Transverse colon (tissue), 4 donors: Measurements from ENCODE around the gene FAM107B. TPM values are rescaled to one million over a fixed set of nuclear protein-coding genes. Genes with fewer than 3 reads are reported as not detected.

Experiments
- DNase-seq: peaks from one replicate; pipeline ENCODE4 v3.0.0-alpha.2; 2019
- H3K27ac ChIP-seq, 4 donors: fragments of 200-600 bp; sonication (generic); 2 replicates each; pipeline ENCODE4 v1.5.1; 2016 to 2018; ENCODE audit warnings: inconsistent platforms in 4 of 4
- H3K27me3 ChIP-seq: fragments of 200-600 bp; sonication (generic); 2 replicates; pipeline ENCODE4 v1.5.1; 2017; ENCODE audit warnings: inconsistent platforms
- H3K36me3 ChIP-seq, 4 donors: fragments of 200-600 bp; sonication (generic); 2 replicates each; pipeline ENCODE4 v1.5.1; 2017 to 2019; ENCODE audit warnings: inconsistent platforms in 4 of 4
- H3K4me1 ChIP-seq, 4 donors: fragments of 200-600 bp; sonication (generic); 2 replicates each; pipeline ENCODE4 v1.5.1; 2017 to 2020; ENCODE audit warnings: inconsistent platforms in 4 of 4
- H3K4me3 ChIP-seq, 4 donors: fragments of 200-600 bp; sonication (generic); 1 replicate in 1 of 4; 2 replicates in 3 of 4; pipeline versions ENCODE4 v1.5.1 to v1.6.1; 2017 to 2019; ENCODE audit warnings: inconsistent platforms in 4 of 4
- H3K9me3 ChIP-seq, 2 donors: fragments of 200-600 bp; sonication (generic); 2 replicates each; pipeline ENCODE4 v1.5.1; 2017 to 2019; ENCODE audit warnings: inconsistent platforms in 2 of 2
- CTCF ChIP-seq, 5 experiments: fragments of 200-600 bp in 3 of 5; fragments of 450-650 bp in 2 of 5; sonication (generic) in 3 of 5; IDR thresholded peaks; 1 replicate in 2 of 5; 2 replicates in 3 of 5; pipeline ENCODE4 v1.5.1; 2016 to 2017; ENCODE audit warnings: antibody characterized with exemption in 5 of 5, inconsistent platforms in 3 of 5, mild to moderate bottlenecking in 2 of 5, moderate library complexity in 1 of 5
- EP300 ChIP-seq: sonication (generic); formaldehyde crosslinking; IDR thresholded peaks from one replicate; pipeline ENCODE4 v1.6.1; 2017; ENCODE audit warnings: antibody characterized with exemption, low read depth
- POLR2A ChIP-seq: fragments of 450-650 bp; IDR thresholded peaks from one replicate; pipeline ENCODE4 v1.6.1; 2016; ENCODE audit warnings: antibody characterized with exemption, mild to moderate bottlenecking, moderate library complexity
- POLR2AphosphoS5 ChIP-seq, 3 donors: sonication (generic); formaldehyde crosslinking; IDR thresholded peaks; one replicate each; pipeline ENCODE4 v1.6.1; 2016; ENCODE audit warnings: antibody characterized with exemption in 3 of 3
- WGBS, 2 donors: methylation state at CpG; one replicate each; pipeline ENCODE4 v1.1.5; 2018; ENCODE audit warnings: low coverage in 1 of 2; 5-methylcytosine and 5-hydroxymethylcytosine counted together
- in situ Hi-C, 4 donors: fragments of 200-750 bp; cut with MboI; loops; one replicate each; pipeline versions ENCODE4 v1.15.0 to v1.15.1; 2017; ENCODE audit warnings: low sequenced_read_pairs in 3 of 4, low pct_ligation_motif_present in 1 of 4, low pct_unique_long_range_greater_than_20kb in 1 of 4
- intact Hi-C: fragments of 100-400 bp; cut with DNase I; formaldehyde crosslinking; loops from one replicate; pipeline ENCODE4 v1.15.1; 2023; ENCODE audit warnings: low total_unique reads
- total RNA-seq, 4 donors: library from RNA; depleted of rRNA; stranded (reverse); fragments of >200 nt; gene quantifications; one replicate each; pipeline ENCODE4 v1.1.0, GENCODE V29; 2016

The FAM107B gene
- total RNA-seq, 4 donors from 2014 or later = 23.9 to 71.0 (median 52.8) TPM

- in situ Hi-C loops (loop anchor here in 1 of 4 donors (25.0 kb wide), 1 partner anchor 712 kb away; no protein-coding TSS in a partner anchor), intact Hi-C loops (no loop called here)
- no peak overlapping the region for H3K4me3 ChIP-seq
- DNase-seq = no peak
- H3K4me1 ChIP-seq = peaks cover 0 to 11% (median 5%) of the 10 kb centered on the region in 4 donors
- no peaks in the 10 kb centered on the region for H3K9me3 ChIP-seq
- no peaks in the 10 kb centered on the region for H3K27me3 ChIP-seq
- TF ChIP-seq POLR2AphosphoS5 (IDR thresholded peaks at IDR 0.05) = no peak
- no peak for TF ChIP-seq EP300
- TF ChIP-seq POLR2A = no peak
- no peak for TF ChIP-seq CTCF (IDR thresholded peaks at IDR 0.05)
- 95% methylated on average over 5 of the region's 5 CpGs; no CpG with 5 or more reads in 1 of the 2 donors for WGBS, 2 donors
- H3K27ac ChIP-seq = peak overlapping the region in 1 of 4 donors; percentile 60
- no peaks in the 10 kb centered on the region for H3K36me3 ChIP-seq
Observed at GRCh38 chr10:14499601-14499904, 275.1 kb downstream of the FAM107B start.

GRCh38 chr10:14498326-14498725 lies 276.4 kb downstream of the FAM107B start:
- Histone ChIP-seq H3K27ac (no peak overlapping the region), H3K36me3 (no peaks in the 10 kb centered on the region), H3K4me3 (no peak overlapping the region), H3K9me3 (no peaks in the 10 kb centered on the region), H3K27me3 (no peaks in the 10 kb centered on the region), H3K4me1 (peaks cover 0 to 11% (median 5%) of the 10 kb centered on the region in 4 donors)
- WGBS, 2 donors = 77 to 88% methylated on average over 5 to 7 of the region's 7 CpGs
- TF ChIP-seq POLR2A (no peak), CTCF (IDR thresholded peaks at IDR 0.05) (no peak)
- in situ Hi-C loops = loop anchor here in 1 of 4 donors (25.0 kb wide), 1 partner anchor 711 kb away; no protein-coding TSS in a partner anchor
- intact Hi-C loops = no loop called here
- DNase-seq = no peak

- Histone ChIP-seq H3K27me3 (no peaks in the 10 kb centered on the region), H3K36me3 (no peaks in the 10 kb centered on the region), H3K4me3 (no peak overlapping the region), H3K9me3 (no peaks in the 10 kb centered on the region), H3K27ac (no peak overlapping the region), H3K4me1 (peaks cover 0 to 26% (median 12%) of the 10 kb centered on the region in 4 donors)
- WGBS, 2 donors = 60 to 72% methylated on average over 1 to 5 of the region's 5 CpGs
- TF ChIP-seq POLR2AphosphoS5 (IDR thresholded peaks at IDR 0.05) (no peak), POLR2A (no peak), CTCF (IDR thresholded peaks at IDR 0.05) (no peak), EP300 (no peak)
- no peak for DNase-seq
- intact Hi-C loops = no loop called here
- in situ Hi-C loops = loop anchor here in 1 of 4 donors (25.0 kb wide), 1 partner anchor 705 kb away; no protein-coding TSS in a partner anchor
Observed at GRCh38 chr10:14491811-14492210, 282.9 kb downstream of the FAM107B start.

GRCh38 chr10:14489522-14490177 lies 285.0 kb downstream of the FAM107B start:
- 40 to 71% methylated on average over 1 of the region's 1 CpG for WGBS, 2 donors
- H3K9me3 ChIP-seq = no peaks in the 10 kb centered on the region
- no peak overlapping the region for H3K4me3 ChIP-seq
- peaks cover 0 to 27% (median 12%) of the 10 kb centered on the region in 4 donors for H3K4me1 ChIP-seq
- intact Hi-C loops (no loop called here), in situ Hi-C loops (loop anchor here in 1 of 4 donors (25.0 kb wide), 1 partner anchor 702 kb away; no protein-coding TSS in a partner anchor)
- no peaks in the 10 kb centered on the region for H3K36me3 ChIP-seq
- no peak for TF ChIP-seq POLR2AphosphoS5 (IDR thresholded peaks at IDR 0.05)
- TF ChIP-seq POLR2A = no peak
- no peak for TF ChIP-seq CTCF (IDR thresholded peaks at IDR 0.05)
- TF ChIP-seq EP300 = no peak
- DNase-seq = no peak
- H3K27me3 ChIP-seq = no peaks in the 10 kb centered on the region
- no peak overlapping the region for H3K27ac ChIP-seq
